GM21786 (cell line): Measurements from ENCODE around the gene TIMM44.
"Not testable (repeated sequence)": the region's sequence is repeated elsewhere in the genome, so short reads cannot be mapped to it uniquely, and the experiment has no call there.

Source experiments
- ATAC-seq: cut with Tn5 transposase; IDR thresholded peaks from one replicate; pipeline ENCODE4 v1.9.1; 2021; ENCODE audit not compliant: unreplicated experiment

The TIMM44 gene

DNA sequence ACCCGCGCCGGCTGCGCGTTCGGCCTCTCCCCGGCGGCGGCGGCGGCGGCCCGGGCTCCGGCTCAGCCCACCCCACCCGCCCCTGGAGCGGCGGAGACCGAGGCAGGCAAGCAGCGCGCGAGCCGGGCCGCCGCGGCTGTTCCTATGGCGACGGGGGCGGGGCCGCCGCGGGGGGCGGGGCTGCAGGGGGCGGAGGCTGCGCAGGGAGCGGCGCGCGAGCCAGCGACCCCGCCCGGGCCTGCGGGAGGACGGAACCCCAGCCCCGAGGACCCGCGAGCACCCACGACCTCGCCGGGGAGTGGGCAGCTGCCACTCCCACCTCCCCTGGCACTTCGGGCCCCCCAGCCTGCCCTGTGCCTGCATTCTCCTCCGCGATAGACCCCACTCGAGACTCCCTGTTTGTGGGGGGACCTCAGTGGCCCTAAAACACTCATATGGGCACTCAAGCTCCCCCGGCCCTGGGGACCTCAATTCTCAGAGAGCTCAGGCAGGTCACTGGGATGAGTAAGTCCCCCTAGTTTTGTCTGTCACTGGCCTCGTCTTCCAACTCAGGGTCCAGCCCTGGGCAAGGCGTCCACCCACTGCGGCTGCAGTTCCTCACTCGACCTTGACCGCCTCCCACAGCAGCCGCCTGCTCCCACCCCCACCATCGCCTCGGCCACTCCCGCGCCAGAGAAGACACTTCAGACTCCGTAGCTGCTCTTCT lies 17.3 kb downstream of the TIMM44 start, which contains the start of gene CTXN1:
Gene CTXN1 (minus strand): TSS at position 115 of the 706 bp plus-strand sequence. CDS start 597 bp downstream, outside the sequence.
- no peak for ATAC-seq

DNA sequence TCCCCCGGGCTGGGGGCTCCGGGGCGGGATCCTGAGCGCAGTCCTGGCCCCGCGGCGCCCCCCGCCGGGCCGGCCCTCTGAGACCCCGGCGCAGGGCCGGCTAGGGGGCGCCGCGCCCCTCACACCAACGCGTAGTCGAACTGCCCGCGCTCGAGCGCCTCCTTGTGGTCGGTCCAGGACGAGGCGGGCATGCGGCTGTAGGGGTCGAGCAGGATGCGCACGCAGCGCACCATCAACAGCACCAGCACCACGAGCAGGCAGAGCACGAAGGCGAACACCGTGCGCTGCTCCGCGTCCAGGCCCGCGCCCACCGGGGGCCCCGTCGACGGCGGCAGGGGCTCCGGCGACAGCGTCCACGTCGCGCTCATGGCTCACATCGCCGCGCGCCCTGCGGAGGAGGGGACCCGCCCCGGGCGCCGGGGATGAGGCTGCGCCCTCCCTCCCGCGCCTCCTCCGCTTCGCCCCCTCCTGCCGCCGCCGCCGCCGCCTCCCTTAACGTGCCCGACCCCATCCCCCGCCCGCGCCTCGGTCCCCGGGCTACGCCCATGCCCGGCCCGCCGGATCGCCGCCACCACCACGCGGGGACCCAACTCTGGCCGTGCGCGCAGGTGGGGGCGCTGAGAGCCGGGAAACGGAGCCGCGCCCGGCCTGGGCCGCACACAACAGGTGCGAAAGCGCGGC lies 18.2 kb downstream of the TIMM44 start:
- ATAC-seq: no peak

DNA sequence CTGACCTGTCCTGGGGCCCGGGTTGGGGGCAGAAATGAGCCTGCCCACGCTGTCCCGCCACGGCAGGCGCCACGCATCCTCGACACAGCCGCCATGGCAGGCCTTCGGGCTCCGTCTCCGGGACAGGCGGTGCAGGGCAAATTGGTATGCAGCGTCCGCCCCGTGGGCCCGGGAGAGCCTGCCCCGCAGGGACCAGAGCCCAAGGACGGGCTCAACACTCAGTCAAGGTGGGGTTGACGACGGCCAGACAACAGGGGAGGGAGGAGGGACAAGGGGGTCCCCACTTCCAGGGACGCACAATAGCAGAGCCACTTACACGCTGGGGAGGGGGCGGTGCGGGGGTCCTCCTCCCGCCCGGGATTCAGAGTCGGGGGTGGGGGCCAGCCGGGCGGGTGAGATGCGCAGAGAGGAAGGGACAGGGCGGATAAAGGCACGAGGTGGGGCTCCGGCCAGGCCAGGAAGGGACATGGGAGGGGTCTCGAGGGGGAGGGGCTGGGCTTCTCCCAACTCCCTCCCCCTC lies 18.8 kb downstream of the TIMM44 start:
- no peak for ATAC-seq

DNA sequence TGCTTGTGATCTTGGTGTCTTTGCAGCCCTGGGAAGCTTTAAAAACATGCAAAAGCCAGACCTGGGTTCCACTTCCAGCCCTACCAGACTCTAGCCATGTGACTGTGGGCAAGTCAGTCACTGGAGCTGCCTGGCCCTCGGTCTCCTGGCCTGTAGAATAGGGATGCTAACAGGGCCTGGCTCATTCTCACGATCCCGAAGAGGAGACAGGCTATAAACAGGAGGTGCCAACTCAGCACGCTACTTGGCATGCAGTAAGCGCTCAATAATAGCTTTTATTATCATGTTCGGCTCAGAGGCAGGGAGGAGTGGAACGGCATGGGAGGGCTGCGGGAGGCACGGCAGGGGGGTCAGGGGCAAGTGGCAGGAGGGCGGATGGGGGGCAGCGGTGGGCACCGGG lies 19.2 kb downstream of the TIMM44 start:
- ATAC-seq: no peak

DNA sequence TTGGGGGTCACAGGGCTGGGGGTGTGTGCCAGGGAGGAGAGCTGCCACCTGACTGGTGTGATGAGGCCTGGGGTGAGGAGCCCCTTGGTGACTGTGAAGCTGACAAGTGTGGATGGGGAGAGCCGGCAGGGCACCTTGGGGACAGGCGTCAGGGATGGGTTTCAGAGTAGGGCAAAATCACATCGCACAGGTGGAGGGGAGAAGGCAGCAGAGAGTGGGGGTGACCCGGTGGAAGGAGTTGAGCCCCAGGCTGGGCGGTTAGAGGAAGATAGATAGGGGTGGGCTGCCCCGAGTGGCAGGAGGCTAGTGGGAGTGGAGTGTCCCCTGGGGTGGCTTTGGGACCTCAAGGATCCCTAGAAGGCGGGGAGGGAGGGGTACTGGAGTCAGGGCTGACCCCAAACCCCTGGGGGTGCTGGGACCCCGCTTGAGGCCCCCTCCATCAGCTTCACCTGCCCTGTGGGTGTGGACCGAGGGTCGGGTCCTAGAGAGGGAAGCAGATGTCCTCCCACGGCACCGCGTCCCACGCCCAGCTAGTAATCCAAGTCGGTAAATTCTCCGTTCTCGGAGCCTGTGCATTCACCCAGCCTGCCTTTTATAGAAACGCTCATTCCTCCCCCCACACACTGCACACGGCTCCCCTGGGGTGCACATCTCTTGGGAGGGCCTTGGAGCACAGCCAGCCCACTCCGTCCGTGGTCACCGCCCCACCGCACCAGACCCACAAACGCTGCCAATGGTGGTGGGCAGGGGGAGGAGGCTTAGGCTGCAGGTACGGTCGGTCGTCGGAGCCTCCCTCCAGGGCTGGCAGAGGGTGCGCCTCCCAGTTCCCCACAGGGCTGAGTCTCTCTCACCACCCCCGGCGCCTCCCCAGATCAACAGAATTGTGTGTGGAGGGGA lies 19.9 kb downstream of the TIMM44 start:
- ATAC-seq: no peak

DNA sequence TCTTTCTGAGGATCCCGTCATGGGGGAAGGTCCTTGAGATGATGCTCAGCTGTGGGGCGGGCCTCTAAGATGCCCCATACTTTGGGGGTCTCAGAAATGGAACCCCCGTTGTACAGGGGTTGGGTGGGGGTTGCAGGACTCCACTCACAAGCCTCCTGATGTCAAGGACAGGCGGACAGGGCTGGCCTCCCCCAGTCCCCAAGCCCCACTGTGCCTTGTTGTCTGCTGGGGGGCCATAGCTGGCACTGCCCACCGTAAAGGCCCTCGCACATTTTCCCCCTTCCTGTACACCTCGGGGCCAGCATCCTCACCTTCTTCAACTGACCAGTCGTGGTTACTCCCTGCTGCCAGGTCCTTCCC lies 20.6 kb downstream of the TIMM44 start:
- no peak for ATAC-seq

DNA sequence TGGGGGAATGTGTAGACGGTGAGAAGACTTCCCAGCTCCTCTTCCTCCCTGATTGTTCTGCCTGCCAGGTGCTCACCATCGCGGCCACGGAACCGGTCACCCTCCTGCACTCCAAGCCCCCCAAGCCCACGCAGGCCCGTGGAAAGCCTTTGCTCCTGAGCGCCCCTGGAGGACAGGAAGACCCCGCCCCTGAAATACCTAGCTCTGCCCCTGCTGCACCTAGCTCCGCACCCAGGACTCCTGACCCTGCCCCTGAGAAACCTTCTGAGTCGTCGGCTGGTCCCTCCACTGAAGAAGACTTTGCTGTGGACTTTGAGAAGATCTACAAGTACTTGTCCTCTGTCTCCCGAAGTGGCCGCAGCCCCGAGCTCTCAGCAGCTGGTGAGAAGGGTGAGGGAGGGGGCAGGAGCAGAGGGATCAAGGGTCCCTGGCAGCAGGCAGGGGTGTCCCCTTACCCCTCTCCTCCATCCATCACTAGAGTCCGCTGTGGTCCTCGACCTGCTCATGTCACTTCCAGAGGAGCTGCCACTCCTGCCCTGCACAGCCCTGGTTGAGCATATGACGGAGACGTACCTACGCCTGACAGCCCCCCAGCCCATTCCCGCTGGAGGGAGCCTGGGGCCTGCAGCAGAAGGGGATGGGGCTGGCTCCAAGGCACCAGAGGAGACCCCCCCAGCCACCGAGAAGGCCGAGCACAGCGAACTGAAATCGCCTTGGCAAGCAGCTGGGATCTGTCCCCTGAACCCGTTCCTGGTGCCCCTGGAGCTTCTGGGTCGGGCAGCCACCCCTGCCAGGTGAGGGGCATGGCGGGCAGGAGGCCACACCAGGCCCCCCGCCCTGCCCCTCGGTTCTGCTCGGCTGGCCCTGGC lies 21.3 kb downstream of the TIMM44 start:
- no peak for ATAC-seq

DNA sequence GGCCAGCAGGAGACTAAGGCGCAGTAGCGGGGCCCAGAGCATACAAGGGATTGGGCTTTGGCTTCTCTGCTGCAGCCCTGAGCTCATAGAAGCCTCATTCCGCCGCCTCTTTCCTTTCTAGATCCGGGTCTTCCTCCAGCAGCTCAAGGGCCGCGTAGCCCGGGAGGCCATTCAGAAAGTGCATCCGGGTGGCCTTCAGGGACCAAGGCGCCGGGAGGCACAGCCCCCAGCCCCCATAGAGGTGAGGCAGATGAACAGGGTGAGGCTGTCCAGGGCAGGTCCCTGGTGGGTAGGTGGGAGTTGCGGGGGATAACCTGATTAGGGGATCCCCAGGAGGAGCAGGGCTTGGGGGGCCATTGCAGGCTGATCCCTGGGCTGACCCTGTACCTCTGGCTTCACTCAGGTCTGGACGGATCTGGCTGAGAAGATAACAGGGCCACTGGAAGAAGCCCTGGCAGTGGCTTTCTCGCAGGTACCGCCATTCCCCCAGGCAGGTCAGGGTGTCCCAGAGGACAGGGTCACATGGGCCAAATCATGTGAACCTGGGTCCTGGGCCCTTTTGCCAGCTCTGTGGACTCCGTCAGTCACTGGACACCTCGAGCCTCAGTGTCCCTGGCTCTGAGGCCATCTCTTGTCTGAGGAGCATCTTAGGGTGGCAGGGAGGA lies 22.0 kb downstream of the TIMM44 start:
- ATAC-seq: no peak

DNA sequence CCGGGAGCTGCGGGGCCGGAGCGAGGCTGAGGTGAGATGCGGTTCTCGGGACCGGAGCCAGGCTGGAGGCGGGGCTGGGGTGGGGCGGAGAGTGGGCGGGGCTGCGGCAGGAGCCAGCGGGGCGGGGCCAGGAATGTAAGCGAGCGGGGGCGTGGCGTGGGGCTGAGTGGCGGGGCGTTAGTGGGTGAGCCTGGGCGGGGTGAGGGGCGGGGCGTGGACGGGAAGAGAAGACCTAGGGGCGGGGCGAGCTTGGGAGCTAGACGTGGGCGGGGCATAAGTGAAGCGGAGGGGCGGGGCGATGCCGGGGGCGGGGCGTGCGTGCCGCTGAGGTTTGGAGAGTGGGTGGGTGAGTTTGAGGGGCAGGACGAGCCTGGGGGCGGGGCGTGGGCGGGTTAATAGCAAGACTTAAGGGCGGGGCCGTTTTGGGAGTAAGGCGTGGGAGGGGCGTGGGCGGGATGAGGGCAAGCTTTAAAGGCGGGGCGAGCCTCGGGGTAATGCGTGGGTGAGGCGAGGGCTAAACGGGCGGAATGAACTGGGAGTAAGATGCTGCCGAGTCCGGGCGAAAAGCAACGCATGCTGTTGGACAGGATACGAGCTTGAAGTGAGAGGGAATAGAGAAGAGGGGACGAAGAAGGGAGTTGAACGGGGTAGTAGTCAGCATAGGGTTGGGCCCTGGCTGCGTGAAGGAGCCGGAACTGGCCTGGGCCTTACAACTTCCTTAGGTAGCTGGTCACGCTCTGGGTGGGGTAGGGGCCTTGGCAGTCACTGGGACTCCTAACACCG lies 22.8 kb downstream of the TIMM44 start:
- ATAC-seq: no peak

DNA sequence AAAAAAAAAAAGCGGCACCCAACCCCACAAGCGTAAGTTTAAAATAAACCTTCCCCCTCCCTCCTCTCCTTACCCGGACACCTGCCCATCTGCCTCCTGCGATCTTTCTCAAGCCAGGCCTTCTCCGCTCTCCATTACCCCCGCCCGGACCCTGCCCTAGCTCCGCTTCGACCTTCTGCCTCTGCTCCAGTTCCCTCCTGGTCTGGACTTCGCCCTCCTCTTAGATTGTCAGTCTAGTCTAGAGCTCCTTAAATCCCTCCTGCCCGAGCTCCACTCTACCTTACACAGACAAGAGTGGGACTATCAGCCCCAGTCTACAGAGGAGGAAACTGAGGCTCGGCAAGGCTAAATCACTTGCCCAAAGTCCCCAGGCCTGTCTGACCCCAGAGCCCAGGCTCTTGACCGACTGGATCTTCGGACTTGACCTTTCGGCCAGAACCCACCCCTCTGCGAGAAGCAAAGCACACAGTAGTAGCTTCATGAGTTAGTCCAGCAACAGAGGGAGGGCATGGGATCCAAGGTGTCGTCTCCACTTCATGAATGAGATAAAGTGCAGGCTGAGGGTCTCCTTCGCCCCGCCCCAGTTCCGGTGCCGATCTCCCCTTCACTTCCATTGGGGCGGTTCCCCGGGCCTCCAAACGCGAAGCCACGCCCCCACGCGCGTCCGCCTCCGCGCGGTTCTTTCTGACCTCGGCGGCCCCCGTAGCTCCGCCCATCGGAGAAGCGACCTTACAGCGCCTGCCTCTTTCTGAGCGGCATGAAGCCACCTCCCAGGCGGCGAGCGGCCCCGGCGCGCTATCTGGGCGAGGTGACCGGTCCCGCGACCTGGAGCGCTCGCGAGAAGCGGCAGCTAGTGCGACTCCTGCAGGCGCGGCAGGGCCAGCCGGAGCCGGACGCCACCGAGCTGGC lies 23.6 kb downstream of the TIMM44 start, which contains the start of gene SNAPC2:
Gene SNAPC2 (plus strand): TSS at position 729 of the 909 bp plus-strand sequence. CDS start 29 bp downstream, at position 758.
- no peak for ATAC-seq

DNA sequence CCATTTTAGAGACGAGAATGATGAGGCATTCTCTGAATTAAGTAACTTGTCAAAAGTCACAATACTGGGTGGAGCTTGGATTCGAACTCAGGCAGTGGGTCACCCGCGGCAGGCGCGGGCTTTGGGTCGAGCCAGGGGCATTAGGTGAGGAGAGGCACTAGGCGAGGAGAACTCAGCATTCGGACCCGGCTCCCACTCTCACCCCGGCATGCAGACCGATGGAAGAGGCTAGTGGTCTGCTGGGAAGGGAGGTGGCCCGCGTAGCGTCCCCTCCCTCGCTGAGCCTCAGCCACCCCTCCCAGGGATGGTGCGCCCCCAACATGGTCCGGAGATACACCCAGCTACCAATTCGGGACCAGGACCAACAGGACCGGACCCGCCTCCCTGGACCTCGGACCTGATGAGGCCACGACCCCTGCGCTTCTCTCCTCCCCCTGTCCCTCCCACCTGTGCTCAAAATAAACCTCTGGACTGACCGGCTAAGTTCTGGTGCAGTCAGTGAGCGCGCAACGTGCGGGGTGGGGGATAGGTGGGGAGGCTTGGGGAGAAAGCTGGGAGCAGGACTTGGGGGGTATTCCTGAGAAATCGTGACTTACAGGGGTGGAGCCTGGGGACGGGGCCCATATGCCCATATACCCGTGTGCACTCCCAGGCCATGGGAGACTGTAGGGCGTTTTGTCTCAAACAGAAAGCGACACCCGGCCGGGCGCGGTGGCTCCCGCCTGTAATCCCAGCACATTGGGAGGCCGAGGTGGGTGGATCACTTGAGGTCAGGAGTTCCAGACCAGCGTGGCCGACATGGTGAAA lies 24.6 kb downstream of the TIMM44 start:
- no peak for ATAC-seq

DNA sequence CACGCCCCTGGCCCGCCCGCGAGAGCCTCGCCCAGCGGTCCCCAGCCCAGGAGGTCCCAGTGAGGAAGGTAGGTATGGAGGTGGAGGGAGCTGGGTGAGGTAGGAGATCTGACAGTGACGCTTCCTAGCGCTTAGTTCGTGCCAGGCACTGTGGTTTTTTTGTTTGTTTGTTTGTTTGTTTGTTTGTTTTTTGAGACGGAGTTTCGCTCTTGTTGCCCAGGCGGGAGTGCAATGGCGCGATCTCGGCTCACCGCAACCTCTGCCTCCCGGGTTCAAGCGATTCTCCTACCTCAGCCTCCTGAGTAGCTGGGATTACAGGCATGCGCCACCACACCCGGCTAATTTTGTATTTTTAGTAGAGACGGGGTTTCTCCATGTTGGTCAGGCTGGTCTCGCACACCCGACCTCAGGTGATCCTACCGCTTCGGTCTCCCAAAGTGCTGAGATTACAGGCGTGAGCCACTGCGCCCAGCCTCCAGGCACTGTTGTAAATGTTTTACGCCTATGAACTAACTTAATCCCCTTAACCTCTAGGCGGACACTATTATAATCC lies 25.3 kb downstream of the TIMM44 start:
- ATAC-seq: not testable (repeated sequence)

DNA sequence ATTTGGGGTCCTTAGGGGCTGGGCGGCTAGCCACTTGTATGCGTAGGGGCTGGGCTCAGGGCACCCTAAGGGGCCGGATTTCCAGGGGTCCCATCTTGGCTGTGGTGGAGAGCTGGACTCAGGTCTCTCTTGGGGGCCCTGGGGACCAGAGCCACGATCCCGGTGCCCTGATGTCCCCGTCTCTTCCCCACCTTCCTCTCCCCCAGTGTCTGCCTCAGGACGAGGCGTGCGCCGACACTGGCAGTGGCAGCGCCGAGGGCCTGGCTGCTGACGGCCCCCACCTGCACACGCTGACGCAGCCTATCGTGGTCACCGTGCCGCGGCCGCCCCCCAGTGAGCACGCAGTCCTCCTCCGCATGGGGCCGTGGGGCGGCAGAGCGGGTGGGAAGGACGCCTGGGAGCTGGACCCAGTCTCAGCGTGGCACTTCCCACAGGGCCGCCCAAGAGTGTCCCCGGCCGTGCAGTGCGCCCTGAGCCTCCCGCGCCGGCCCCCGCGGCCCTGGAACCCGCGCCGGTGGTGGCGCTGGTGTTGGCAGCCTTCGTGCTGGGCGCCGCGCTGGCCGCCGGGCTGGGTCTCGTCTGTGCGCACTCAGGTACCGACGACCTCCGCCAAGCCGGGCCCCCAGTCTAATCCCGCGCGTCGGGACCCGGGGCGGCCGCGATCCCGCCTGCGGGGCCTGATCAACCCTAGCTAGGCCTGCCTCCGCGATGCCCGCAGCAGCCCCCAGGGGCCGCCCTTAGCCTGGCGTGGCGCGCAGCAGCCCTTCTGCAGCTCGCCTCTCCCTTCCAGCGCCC lies 26.0 kb downstream of the TIMM44 start:
- no peak for ATAC-seq

DNA sequence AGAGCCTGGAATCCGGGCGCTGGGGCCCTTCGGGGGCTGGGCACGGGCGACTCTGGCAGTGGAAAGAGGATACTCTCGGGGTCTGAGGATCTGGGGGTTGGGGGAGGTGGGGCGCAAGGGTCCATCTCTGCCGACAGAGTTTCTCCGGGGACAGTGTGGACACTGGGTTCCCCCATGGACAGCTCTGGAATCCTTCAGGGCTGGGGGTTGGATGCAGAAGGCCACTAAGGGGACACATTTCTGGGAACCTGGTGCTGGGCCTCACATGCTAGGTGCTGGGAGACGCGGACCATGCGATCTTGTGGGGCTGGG lies 26.6 kb downstream of the TIMM44 start:
- ATAC-seq: no peak

DNA sequence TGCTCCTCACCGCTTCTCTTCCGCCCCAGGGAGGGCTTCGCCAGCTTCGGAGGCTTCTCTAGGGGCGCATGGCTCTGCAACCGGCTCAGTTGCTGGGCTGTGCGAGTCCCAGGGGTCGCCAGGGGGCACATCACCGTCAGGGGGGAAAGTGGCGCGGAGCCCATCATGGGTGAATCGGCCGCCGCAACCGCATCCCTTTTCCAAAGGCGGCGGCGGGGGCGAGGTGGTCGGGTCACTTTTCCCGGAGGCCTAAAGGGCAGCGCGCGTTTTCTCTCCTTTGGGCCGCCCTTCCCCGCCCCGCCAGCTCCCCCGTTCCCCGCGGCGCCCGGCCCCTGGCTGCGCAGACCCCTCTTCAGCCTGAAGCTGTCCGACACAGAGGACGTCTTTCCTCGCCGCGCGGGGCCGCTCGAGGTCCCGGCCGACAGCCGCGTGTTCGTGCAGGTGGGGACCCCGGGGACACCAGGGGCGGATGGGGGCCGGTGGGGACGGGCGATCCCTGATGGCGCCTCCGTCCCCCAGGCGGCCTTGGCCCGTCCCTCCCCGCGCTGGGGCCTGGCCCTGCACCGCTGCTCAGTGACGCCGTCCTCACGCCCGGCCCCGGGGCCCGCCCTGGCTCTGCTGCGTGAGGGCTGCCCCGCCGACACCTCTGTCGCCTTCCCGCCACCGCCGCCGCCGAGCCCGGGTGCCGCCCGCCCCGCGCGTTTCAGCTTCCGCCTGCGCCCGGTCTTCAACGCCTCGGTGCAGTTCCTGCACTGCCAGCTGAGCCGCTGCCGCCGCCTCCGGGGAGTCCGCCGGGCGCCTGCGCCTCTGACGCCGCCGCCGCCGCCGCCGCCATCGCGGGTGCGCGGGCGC lies 27.1 kb downstream of the TIMM44 start:
- no peak for ATAC-seq
